AG09309 (cell line): Measurements from ENCODE around the gene ZNF831.

ENCODE experiments used
- DNase-seq: peaks from one replicate; pipeline ENCODE4 v3.0.0-alpha.2; 2010; ENCODE audit warnings: low read depth
- H3K4me3 ChIP-seq: 2 replicates; pipeline ENCODE4 v1.5.1; 2011; ENCODE audit warnings: mild to moderate bottlenecking, low read depth, low read length, moderate library complexity; ENCODE audit not compliant: control insufficient read depth
- TF ChIP-seq, protein P1 (sequence below): IDR thresholded peaks from 2 replicates; pipeline ENCODE4 v1.5.1; 2011; ENCODE audit warnings: mild to moderate bottlenecking, low read depth, low read length, inconsistent platforms; ENCODE audit not compliant: insufficient read depth, control insufficient read depth; ENCODE audit errors: missing control alignments

ZNF831 gene

DNA sequence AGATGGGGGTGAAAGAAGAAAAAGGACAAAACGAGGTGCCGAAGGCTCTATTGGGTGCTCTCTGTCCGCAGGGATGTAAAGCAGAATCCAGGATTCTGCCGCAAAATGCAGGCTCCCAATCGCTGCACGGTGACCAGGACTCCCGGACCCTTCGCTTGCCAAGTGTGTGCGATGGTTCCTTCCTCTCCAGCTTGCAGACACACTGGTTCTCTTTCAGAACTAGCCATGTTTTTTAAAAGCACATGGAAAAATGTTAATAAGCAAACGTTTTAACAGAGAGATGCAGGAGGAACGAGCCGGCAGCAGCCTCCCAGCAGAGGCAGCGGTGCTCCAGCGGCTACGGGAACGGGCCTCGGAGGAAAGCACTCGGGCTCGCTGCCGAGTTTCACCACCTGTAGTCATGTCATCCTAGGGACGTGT is 59.6 kb downstream of the ZNF831 start:
- DNase-seq = no peak
- no peak overlapping the region for H3K4me3 ChIP-seq
- TF ChIP-seq, protein P1, sequence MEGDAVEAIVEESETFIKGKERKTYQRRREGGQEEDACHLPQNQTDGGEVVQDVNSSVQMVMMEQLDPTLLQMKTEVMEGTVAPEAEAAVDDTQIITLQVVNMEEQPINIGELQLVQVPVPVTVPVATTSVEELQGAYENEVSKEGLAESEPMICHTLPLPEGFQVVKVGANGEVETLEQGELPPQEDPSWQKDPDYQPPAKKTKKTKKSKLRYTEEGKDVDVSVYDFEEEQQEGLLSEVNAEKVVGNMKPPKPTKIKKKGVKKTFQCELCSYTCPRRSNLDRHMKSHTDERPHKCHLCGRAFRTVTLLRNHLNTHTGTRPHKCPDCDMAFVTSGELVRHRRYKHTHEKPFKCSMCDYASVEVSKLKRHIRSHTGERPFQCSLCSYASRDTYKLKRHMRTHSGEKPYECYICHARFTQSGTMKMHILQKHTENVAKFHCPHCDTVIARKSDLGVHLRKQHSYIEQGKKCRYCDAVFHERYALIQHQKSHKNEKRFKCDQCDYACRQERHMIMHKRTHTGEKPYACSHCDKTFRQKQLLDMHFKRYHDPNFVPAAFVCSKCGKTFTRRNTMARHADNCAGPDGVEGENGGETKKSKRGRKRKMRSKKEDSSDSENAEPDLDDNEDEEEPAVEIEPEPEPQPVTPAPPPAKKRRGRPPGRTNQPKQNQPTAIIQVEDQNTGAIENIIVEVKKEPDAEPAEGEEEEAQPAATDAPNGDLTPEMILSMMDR = no peak

DNA sequence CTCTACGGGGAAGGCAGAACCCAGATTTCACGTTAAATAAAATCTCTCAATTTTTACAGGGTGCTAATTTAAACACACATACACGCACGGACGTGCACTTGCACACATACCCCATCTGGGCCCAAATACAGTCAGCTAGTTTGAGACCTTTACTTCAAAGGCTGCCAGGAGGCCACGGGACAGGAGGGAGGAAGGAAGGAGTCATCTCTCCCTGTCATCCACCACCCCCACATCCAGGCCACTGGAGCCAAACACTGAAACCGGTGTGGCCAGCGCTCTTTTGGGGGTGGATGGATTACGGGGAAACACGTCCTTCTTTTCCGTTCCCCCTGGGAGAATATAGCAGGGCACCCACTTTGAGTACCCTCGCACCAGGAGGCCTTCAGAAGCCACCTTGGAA is 60.1 kb downstream of the ZNF831 start:
- no peak for DNase-seq
- no peak overlapping the region for H3K4me3 ChIP-seq
- TF ChIP-seq, protein P1 = no peak

DNA sequence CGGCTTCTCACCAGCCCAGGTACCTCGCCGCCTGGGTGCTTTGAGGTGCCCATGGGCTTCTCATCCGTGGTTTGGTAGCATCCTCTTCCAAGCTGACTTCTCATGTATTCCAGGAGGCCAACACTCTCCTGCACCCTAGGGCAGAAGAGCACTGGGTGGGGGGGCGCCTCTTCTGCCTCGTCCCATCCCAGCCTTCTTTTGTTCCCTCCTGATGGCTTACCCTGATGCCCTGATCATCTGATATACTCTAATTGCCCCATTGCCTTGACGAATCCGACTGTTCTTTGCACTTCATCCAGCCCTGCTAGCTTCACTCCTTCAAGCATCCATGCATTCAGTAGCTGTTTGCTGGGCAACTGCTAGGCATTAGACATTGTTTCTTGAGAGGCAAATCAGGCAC is 60.6 kb downstream of the ZNF831 start:
- no peak overlapping the region for H3K4me3 ChIP-seq
- DNase-seq = no peak
- TF ChIP-seq, protein P1 = no peak

DNA sequence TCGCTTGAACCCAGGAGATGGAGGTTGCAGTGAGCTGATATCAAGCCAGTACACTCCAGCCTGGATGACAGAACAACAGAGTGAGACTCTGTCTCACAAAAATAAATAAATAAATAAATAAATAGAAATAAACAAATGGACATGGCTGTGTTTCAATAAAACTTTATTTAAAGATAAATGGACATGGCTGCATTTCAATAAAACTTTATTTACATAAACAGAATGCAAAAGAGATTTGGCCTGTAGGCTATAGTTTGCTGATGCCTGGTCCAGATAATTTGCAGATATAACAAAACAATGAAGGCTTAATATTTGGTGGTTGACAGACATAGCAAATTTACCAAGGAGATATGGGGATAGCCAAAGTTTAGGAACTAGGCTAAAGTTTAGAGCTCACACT is 66.8 kb downstream of the ZNF831 start:
- DNase-seq = no peak
- TF ChIP-seq, protein P1 = no peak
- no peak overlapping the region for H3K4me3 ChIP-seq

DNA sequence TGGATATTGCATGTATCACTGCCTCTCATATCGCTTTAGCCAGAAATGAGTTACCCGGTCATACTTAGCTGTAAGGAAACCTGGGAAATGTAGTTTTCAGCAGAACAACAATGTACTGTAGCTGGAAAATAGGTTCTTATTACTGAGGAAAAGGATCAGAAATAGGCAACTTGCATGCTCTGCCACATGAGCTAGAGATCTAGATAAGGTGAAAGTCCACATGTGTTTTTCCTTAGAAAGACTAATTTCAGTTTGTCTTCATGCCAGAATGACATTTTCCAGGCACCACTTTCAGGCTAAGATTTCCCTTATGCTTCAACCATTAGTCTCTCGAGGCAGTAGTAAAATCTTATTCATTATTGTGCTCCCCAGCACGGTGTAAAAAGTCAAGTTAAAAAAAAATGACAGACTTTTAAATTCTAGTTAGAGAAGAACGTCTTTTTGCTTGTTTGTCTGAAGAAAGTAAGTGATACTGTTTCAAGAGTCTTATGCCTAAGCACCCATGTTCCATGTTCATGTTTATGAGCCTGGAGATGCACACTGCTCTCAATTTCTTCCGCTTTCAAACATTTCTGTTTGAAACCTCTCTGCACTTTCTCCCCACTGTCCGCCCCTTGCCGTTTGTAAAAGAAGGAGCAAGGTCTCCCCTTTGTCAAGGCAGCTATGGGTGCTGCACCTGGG is 67.6 kb downstream of the ZNF831 start:
- no peak overlapping the region for H3K4me3 ChIP-seq
- DNase-seq = no peak
- TF ChIP-seq, protein P1 = no peak

DNA sequence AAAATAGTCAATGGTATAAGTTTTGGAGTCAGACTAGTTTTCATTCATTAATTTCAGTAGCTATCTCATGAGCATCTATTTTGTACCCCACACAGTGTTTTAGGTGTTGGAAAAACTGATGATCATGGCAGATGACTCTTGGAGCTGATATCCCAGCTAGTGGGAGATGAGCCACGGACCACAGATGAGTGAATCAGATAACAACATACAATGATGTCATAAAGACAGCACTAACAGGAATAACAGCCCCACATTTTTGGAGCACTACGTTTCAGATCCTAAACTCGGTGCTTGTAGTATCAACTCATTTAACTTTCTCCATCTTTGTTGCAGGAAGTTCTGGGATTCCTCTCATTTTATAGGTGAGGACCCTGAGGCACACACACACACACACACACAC is 69.0 kb downstream of the ZNF831 start:
- no peak for DNase-seq
- TF ChIP-seq, protein P1 = no peak
- H3K4me3 ChIP-seq = no peak overlapping the region
